B cell (primary cell): ENCODE data around the gene DEPDC4. TPM values are rescaled to one million over a fixed set of nuclear protein-coding genes. Genes with fewer than 3 reads are reported as not detected.
"Not testable (repeated sequence)": the region's sequence is repeated elsewhere in the genome, so short reads cannot be mapped to it uniquely, and the experiment has no call there.

ENCODE experiments used
- ATAC-seq: fragments of 200-7000 bp; cut with Tn5 transposase; one replicate; pipeline ENCODE4 v1.10.0; 2021; ENCODE audit warnings: low read depth, mild to moderate bottlenecking, moderate number of reproducible peaks, moderate library complexity
- CTCF ChIA-PET: fragments of 350-600 bp; sonication (Branson Sonifier 250); formaldehyde crosslinking; loops from one replicate; lab custom pipeline; 2021; ENCODE audit warnings: antibody characterized with exemption, inconsistent platforms; lab: Charles Lee
- POLR2A ChIA-PET: fragments of 350-600 bp; sonication (Branson Sonifier 250); formaldehyde crosslinking; loops from one replicate; lab custom pipeline; 2021; ENCODE audit warnings: antibody characterized with exemption; lab: Charles Lee
- DNase-seq: peaks from one replicate; pipeline ENCODE4 v3.0.0; 2013
- H2AFZ ChIP-seq: 2 replicates; pipeline ENCODE4 v1.6.1; 2012; ENCODE audit warnings: mild to moderate bottlenecking, low read depth, low read length; ENCODE audit not compliant: insufficient read depth, poor library complexity, severe bottlenecking
- H3K27ac ChIP-seq, 2 donors: 1 replicate in 1 of 2; 2 replicates in 1 of 2; pipeline ENCODE4 v1.5.1; 2012 to 2013; ENCODE audit warnings: low read length in 2 of 2, mild to moderate bottlenecking in 2 of 2, moderate library complexity in 1 of 2
- H3K27me3 ChIP-seq, 4 experiments: fragments of 200-600 bp in 1 of 4; sonication (generic) in 1 of 4; replicated peaks in 1 of 4; 1 replicate in 2 of 4; 2 replicates in 2 of 4; pipeline versions ENCODE4 v1.6.1 to v1.7.0; 2013 to 2016; ENCODE audit warnings: low read length in 3 of 4, mild to moderate bottlenecking in 2 of 4, mixed read lengths in 1 of 4, moderate library complexity in 1 of 4; ENCODE audit not compliant: insufficient read depth in 4 of 4, control insufficient read depth in 3 of 4; ENCODE audit errors: control extremely low read depth in 1 of 4
- H3K36me3 ChIP-seq, 2 experiments: replicated peaks in 1 of 2; 1 replicate in 1 of 2; 2 replicates in 1 of 2; pipeline versions ENCODE4 v1.6.1 to v1.7.1; 2013; ENCODE audit warnings: low read length in 1 of 2; ENCODE audit not compliant: insufficient read depth in 2 of 2, control insufficient read depth in 1 of 2; ENCODE audit errors: control extremely low read depth in 1 of 2, extremely low read depth in 1 of 2
- H3K4me1 ChIP-seq, 2 donors: fragments of 200-600 bp in 1 of 2; sonication (generic) in 1 of 2; 1 replicate in 1 of 2; 2 replicates in 1 of 2; pipeline versions ENCODE4 v1.5.1 to v1.6.1; 2013 to 2017; ENCODE audit warnings: low read length in 2 of 2; ENCODE audit not compliant: control insufficient read depth in 2 of 2, insufficient read depth in 2 of 2
- H3K4me2 ChIP-seq: replicated peaks from 2 replicates; pipeline ENCODE3; 2012; ENCODE audit warnings: mild to moderate bottlenecking, low read depth, low read length; ENCODE audit not compliant: poor library complexity, severe bottlenecking
- H3K4me3 ChIP-seq, 5 experiments: fragments of 200-600 bp in 1 of 5; sonication (generic) in 1 of 5; 1 replicate in 3 of 5; 2 replicates in 2 of 5; pipeline versions ENCODE4 v1.5.1 to v1.7.0; 2011 to 2016; ENCODE audit warnings: low read length in 4 of 5, mild to moderate bottlenecking in 4 of 5, low read depth in 2 of 5, control low read depth in 1 of 5, moderate library complexity in 1 of 5; ENCODE audit not compliant: insufficient read depth in 1 of 5; ENCODE audit errors: control extremely low read depth in 1 of 5, extremely low read depth in 1 of 5
- H3K79me2 ChIP-seq: fragments of 200-600 bp; sonication (generic); one replicate; pipeline ENCODE4 v1.6.0; 2016; ENCODE audit warnings: low read length; ENCODE audit not compliant: control insufficient read depth, insufficient read depth
- H3K9ac ChIP-seq: fragments of 200-600 bp; sonication (generic); 2 replicates; pipeline ENCODE4 v1.6.1; 2017; ENCODE audit warnings: mild to moderate bottlenecking, low read length, moderate library complexity
- H3K9me3 ChIP-seq, 3 donors: one replicate each; pipeline versions ENCODE4 v1.6.1 to v1.7.1; 2013; ENCODE audit warnings: low read length in 2 of 3; ENCODE audit not compliant: control insufficient read depth in 2 of 3, insufficient read depth in 1 of 3; ENCODE audit errors: control extremely low read depth in 1 of 3
- H4K20me1 ChIP-seq: 2 replicates; pipeline ENCODE4 v1.6.0; 2012; ENCODE audit warnings: mild to moderate bottlenecking, low read length; ENCODE audit not compliant: insufficient read depth, control insufficient read depth, poor library complexity, severe bottlenecking
- H3K27ac Mint-ChIP-seq: one replicate; pipeline ENCODE4 v1.8.0; 2021; ENCODE audit warnings: mixed read lengths
- H3K27me3 Mint-ChIP-seq: one replicate; pipeline ENCODE4 v1.8.0; 2021; ENCODE audit warnings: mixed read lengths
- H3K4me1 Mint-ChIP-seq: one replicate; pipeline ENCODE4 v1.8.0; 2021; ENCODE audit warnings: mixed read lengths
- H3K4me3 Mint-ChIP-seq: one replicate; pipeline ENCODE4 v1.8.0; 2021; ENCODE audit warnings: mixed read lengths
- H3K9me3 Mint-ChIP-seq: one replicate; pipeline ENCODE4 v1.8.0; 2022; ENCODE audit warnings: mixed read lengths; ENCODE audit not compliant: insufficient read depth
- CTCF ChIP-seq: fragments of 200-600 bp; IDR thresholded peaks from one replicate; pipeline ENCODE4 v1.8.0; 2022; ENCODE audit warnings: antibody characterized with exemption, mild to moderate bottlenecking
- EZH2 ChIP-seq: IDR thresholded peaks from 2 replicates; pipeline ENCODE4 v1.6.1; 2012; ENCODE audit warnings: borderline replicate concordance, low read depth, mild to moderate bottlenecking, moderate library complexity, low read length; ENCODE audit not compliant: insufficient read depth, poor library complexity, severe bottlenecking
- WGBS: methylation state at CpG from one replicate; pipeline ENCODE4 v1.1.5; 2013; ENCODE audit warnings: missing lambda C conversion rate; ENCODE audit not compliant: insufficient coverage; 5-methylcytosine and 5-hydroxymethylcytosine counted together
- intact Hi-C: fragments of 100-400 bp; cut with micrococcal nuclease; formaldehyde crosslinking; loops from one replicate; pipeline ENCODE4 v1.10.0; 2022
- polyA plus RNA-seq: library from polyadenylated mRNA; depleted of rRNA; stranded (reverse); fragments of >200 nt; gene quantifications from 2 replicates; pipeline ENCODE4 v1.2.3, GENCODE V29; 2012
- total RNA-seq, 2 donors: library from RNA; stranded (reverse); fragments of 120-200 nt in 1 of 2; gene quantifications; 1 replicate in 1 of 2; 2 replicates in 1 of 2; pipeline versions ENCODE4 v1.2.3 to v1.2.4, GENCODE V29; 2013 to 2022

The DEPDC4 gene
- total and polyA plus RNA-seq, 2 donors (not counting 1 experiment from before 2014, with no cell fraction given) = 1.2 to 1.8 TPM

GRCh38 chr12:100234166-100234565, 32.7 kb downstream of the DEPDC4 start:
- CTCF ChIA-PET = interaction anchor here (1.2 to 1.8 kb wide), 7 partner anchors 33 to 1089 kb away, joined by 3 to 17 read pairs (median 6); partner anchors contain the start of genes DEPDC4 and SCYL2
- ATAC-seq = no peak
- no peak overlapping the region for H2AFZ ChIP-seq

GRCh38 chr12:100231873-100232272, 35.0 kb downstream of the DEPDC4 start:
- H3K4me2 ChIP-seq, H3K4me1 Mint-ChIP-seq, H3K27ac ChIP-seq, H3K79me2 ChIP-seq, H3K4me1 ChIP-seq, H3K27ac Mint-ChIP-seq, H3K27me3 Mint-ChIP-seq, H3K4me3 Mint-ChIP-seq, H3K9ac ChIP-seq, H3K4me3 ChIP-seq, DNase-seq, intact Hi-C loops, H3K27me3 ChIP-seq, H2AFZ ChIP-seq, H4K20me1 ChIP-seq, H3K9me3 Mint-ChIP-seq, ATAC-seq, H3K36me3 ChIP-seq, H3K9me3 ChIP-seq: not testable (repeated sequence)
- POLR2A ChIA-PET = interaction anchor here (0.7 kb wide), 1 partner anchor 1084 kb away, joined by 3 read pairs; no protein-coding TSS in a partner anchor
- WGBS = no CpG with 5 or more reads among the region's 3 CpGs
- CTCF ChIA-PET = interaction anchor here (1.8 to 2.2 kb wide), 2 partner anchors 322 to 440 kb away, joined by 4 to 6 read pairs; no protein-coding TSS in a partner anchor

More at GRCh38 chr12:100234166-100234565, 32.7 kb downstream of the DEPDC4 start:
- Histone ChIP-seq H3K4me3 (no peak overlapping the region), H3K9ac (no peak overlapping the region), H3K79me2 (no peaks in the 10 kb centered on the region), H3K27ac (no peak overlapping the region), H3K4me1 (no peaks in the 10 kb centered on the region), H3K9me3 (no peaks in the 10 kb centered on the region), H3K36me3 (no peaks in the 10 kb centered on the region), H4K20me1 (no peaks in the 10 kb centered on the region), H3K4me2 (no peak overlapping the region), H3K27me3 (no peaks in the 10 kb centered on the region)
- intact Hi-C loops = no loop called here
- H3K4me1 Mint-ChIP-seq = no peaks in the 10 kb centered on the region
- no peaks in the 10 kb centered on the region for H3K9me3 Mint-ChIP-seq
- WGBS = 80% methylated on average over 3 of the region's 3 CpGs
- POLR2A ChIA-PET = no interaction called here
- no peak overlapping the region for H3K27ac Mint-ChIP-seq
- TF ChIP-seq EZH2 (no peak), CTCF (no peak)
- H3K4me3 Mint-ChIP-seq = no peak overlapping the region
- no peak for DNase-seq
- H3K27me3 Mint-ChIP-seq = no peaks in the 10 kb centered on the region
